GM12891 (cell line): ENCODE results near the gene UNC13C.

Experiments
- DNase-seq: peaks from one replicate; pipeline ENCODE4 v3.0.0; 2011; ENCODE audit warnings: low spot score; ENCODE audit not compliant: insufficient read length
- FAIRE-seq: peaks from 2 replicates; lab custom pipeline; 2011; peaks lifted over from hg19 to GRCh38; lab: Jason Lieb, UNC
- PAX5 ChIP-seq: IDR thresholded peaks from 2 replicates; pipeline ENCODE4 v1.6.1; 2011; ENCODE audit warnings: low read length, moderate library complexity, mild to moderate bottlenecking; ENCODE audit not compliant: insufficient read depth, severe bottlenecking
- POLR2A ChIP-seq: IDR thresholded peaks from 2 replicates; pipeline ENCODE4 v1.6.1; 2011; ENCODE audit warnings: low read depth, low read length, control low read depth
- POLR2AphosphoS5 ChIP-seq: IDR thresholded peaks from 2 replicates; pipeline ENCODE4 v1.6.1; 2011; ENCODE audit warnings: low read depth, low read length, control low read depth
- POU2F2 ChIP-seq: IDR thresholded peaks from 2 replicates; pipeline ENCODE4 v1.6.1; 2011; ENCODE audit warnings: low read depth, mild to moderate bottlenecking, control low read depth, low read length, moderate library complexity
- SPI1 ChIP-seq: IDR thresholded peaks from 2 replicates; pipeline ENCODE4 v1.6.1; 2011; ENCODE audit warnings: low read depth, low read length, control low read depth
- TAF1 ChIP-seq: IDR thresholded peaks from 2 replicates; pipeline ENCODE4 v1.6.1; 2011; ENCODE audit warnings: low read depth, low read length, control low read depth

Gene UNC13C

GRCh38 chr15:54322341-54322740, 344.1 kb downstream of the UNC13C start:
- DNase-seq = no peak

GRCh38 chr15:54345301-54345700, 367.1 kb downstream of the UNC13C start:
- DNase-seq = no peak
- TF ChIP-seq POLR2A = no peak
- no peak for TF ChIP-seq PAX5
- FAIRE-seq = no peak

More at GRCh38 chr15:54322341-54322740, 344.1 kb downstream of the UNC13C start:
- TF ChIP-seq POU2F2 (no peak), POLR2AphosphoS5 (no peak), SPI1 (no peak), PAX5 (no peak), TAF1 (no peak), POLR2A (no peak)
- no peak for FAIRE-seq

DNA sequence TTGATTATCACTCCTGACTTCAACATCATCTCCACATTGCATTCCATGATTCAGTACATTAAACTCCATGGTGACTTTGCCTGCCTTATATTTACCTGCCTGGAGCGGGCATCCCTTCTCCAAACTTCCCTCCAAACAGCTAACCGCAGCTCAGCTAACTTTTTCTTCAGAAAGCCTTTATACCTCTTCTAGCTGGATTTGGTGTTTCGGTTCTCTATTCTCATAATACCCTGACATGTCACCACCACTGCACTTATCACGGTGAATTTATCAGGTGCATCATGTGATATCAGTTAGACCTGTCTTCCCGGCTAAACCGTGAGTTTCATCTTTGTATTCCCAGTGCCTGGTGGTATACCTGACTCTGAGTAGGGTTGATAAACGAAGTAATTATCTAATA, 367.6 kb downstream of the UNC13C start:
- FAIRE-seq = no peak
- no peak for DNase-seq
- TF ChIP-seq POU2F2 (no peak), TAF1 (no peak), PAX5 (no peak), POLR2A (no peak), SPI1 (peak; percentile 29; the same call in 1 of the 2 replicates), POLR2AphosphoS5 (no peak)

- FAIRE-seq (no peak), DNase-seq (no peak)
- TF ChIP-seq POLR2A (no peak), TAF1 (no peak)
These were observed 369.0 kb downstream of the UNC13C start for GRCh38 chr15:54347082-54347827.

GRCh38 chr15:54353726-54354125, 375.5 kb downstream of the UNC13C start:
- TF ChIP-seq POLR2A (no peak), TAF1 (no peak), POLR2AphosphoS5 (no peak), PAX5 (no peak), SPI1 (no peak), POU2F2 (no peak)
- no peak for FAIRE-seq

DNA sequence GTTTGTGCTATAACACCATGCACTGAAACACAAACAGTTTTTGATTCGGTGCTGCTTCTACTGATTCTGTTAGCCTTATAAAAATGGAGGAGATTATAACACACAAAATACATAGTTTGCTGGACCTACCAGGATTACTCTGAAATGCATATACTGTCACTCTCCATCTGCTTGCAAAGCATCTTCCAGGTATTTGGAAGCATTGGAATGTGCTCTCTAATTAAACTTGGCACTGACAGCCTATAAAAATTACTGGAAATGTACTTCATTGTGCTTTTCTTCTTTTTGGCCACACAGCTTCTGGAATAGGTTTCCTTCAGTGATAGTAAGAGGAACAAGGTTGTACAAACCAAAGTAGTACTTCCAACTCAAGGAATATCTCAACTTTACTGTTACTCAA, 376.1 kb downstream of the UNC13C start:
- no peak for TF ChIP-seq TAF1
- no peak for TF ChIP-seq POLR2A
- TF ChIP-seq POLR2AphosphoS5 = no peak
- TF ChIP-seq PAX5 = no peak
- TF ChIP-seq SPI1 = no peak
- TF ChIP-seq POU2F2 = no peak
- DNase-seq = no peak
- FAIRE-seq = no peak

More at GRCh38 chr15:54353726-54354125, 375.5 kb downstream of the UNC13C start:
- no peak for DNase-seq

DNA sequence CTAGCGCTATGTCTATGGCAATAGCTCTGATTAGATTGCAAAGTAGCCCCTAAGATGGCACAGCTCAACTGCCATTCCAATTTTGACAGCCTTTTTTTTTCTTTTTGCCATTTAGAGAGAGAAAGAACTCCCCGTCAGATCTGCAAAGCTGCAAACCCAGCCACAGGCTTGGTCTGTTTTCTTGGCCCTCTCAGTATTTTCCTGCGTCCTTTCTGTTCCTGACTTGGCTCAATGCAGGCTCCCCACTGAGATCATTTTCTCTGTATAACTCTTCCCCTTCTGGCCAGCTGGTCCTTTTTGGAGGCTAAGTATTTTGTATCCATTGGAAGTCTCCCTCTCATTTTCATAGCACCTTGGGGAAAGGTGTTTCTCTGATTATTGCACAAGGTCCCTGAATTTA, 386.7 kb downstream of the UNC13C start:
- DNase-seq = no peak
- FAIRE-seq = no peak
- no peak for TF ChIP-seq SPI1
- no peak for TF ChIP-seq POU2F2
- no peak for TF ChIP-seq POLR2A
- TF ChIP-seq PAX5 = no peak
- no peak for TF ChIP-seq POLR2AphosphoS5
- no peak for TF ChIP-seq TAF1

- TF ChIP-seq POLR2A (no peak), TAF1 (no peak), PAX5 (no peak), POU2F2 (no peak), SPI1 (no peak), POLR2AphosphoS5 (no peak)
- FAIRE-seq (no peak), DNase-seq (no peak)
These were observed 395.1 kb downstream of the UNC13C start for GRCh38 chr15:54373332-54373731.

DNA sequence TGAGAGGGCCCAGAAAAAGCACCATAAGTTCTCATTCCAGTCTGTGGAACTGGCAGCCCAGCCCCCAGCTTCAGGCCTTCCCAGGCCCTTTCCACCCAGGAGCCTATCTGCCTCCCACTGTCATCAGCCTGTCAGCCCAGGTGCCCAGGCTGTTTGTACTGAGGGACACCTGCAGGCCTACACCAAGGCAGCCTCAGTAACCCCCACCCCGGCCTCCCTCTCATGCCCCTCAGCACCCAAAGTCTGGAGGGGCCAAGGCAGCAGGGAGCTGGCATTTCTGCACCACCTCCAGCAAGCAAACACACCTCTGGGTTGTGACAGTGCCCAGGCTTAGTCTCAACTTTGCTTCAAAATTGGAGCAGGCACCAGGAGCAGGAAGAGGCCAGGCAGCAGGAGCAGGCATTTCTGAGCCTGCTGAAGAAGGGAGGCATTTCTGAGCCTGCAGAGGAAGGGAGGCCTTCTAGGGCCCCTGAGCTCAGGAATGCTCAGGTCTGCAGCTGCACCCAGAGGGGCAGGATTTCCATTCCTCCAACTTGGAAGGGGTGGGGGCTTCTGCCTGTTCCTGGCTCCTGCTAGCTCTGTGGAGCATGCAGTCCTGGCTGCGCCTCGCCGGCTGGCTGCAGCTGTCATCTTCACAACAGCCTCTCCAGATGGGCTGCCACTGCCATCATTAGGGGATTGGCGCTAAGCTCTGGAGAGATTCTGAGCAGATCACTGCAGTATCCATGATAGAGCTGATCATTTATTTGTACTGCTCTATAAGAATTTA, 396.1 kb downstream of the UNC13C start:
- FAIRE-seq (no peak), DNase-seq (no peak)
- TF ChIP-seq POLR2A (no peak), SPI1 (no peak), TAF1 (no peak), PAX5 (no peak), POU2F2 (no peak), POLR2AphosphoS5 (no peak)
